ENCODE measurements around the gene BICD2.
"Not testable (repeated sequence)": the region's sequence is repeated elsewhere in the genome, so short reads cannot be mapped to it uniquely, and the experiment has no call there.

Gene BICD2

DNA sequence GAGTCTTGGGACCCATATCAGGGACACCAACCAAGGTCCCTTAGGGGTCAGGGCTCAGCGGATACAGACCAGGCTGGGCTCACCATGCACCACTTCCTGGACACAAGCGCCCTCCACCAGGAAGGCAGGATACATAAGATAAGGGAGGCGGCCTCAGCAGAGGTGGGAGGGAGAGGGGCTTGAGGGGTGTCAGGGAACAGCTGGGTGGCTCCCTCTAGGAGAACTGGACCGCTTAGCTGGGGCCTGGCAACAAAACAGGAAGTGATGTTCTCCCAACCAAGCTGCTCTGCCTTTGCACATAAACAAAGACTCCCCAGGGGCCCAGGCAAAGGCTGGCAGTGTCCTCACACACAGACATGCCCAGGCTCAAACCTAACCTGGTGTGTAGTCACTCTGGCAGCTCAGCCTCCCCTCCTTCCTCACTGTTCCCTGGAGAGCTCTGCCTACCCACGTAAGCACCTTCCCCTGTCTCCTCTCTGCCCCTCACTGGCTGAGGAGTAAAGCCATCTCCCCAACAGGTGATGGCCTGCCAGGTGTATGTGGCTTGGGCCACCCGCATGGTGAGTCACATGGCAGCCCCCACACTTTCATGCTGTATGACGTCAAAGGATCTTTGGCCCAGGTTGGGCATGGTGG is 5.8 kb upstream of the BICD2 start:
- no peak for DNase-seq

DNA sequence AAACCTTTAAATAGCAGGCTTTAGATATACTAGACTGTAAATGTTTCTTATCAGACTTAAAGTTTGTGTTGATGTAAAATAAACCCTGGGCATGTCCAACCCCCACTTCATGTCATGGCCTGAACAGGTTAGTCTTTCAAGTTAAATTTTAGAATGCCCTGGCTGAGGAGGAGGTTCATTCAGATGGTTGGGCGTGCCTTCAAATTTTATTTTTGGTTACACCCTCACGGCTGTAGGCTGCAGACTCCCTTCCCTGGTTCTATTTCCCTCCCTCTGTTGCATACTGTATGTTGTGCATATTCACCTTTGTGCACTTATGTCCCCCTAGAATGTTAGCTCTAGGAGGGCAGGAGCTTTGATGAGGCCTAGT is 5.3 kb upstream of the BICD2 start:
- DNase-seq, result no peak

DNA sequence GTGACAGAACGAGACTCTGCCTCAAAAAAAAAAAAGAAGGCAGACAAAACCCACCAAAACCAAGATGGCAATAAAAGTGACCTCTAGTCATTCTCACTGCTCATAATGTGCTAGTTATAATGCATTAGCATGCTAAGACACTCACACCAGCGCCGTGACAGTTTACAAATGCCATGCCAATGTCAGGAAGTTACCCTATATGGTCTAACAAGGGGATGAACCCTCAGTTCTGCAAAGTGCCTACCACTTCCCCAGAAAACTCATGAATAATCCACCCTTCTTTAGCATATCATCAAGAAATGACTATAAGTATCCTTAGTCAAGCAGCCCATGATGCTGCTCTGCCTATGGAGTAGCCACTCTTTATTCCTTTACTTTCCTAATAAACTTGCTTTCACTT is 4.7 kb upstream of the BICD2 start:
- DNase-seq, result no peak

DNA sequence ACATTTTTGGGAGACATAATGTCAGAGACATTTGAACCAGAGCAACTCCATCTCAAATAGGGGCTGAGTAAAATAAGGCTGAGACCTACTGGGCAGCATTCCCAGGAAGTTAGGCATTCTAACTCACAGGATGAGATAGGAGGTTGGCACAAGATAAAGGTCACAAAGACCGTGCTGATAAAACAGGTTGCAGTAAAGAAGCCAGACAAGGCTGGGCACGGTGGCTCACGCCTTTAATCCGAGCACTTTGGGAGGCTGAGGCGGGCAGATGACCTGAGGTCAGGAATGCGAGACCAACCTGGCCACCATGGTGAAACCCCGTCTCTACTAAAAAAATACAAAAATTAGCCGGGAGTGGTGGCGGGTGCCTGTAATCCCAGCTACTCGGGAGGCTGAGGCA is 4.2 kb upstream of the BICD2 start:
- DNase-seq, result not testable (repeated sequence)

DNA sequence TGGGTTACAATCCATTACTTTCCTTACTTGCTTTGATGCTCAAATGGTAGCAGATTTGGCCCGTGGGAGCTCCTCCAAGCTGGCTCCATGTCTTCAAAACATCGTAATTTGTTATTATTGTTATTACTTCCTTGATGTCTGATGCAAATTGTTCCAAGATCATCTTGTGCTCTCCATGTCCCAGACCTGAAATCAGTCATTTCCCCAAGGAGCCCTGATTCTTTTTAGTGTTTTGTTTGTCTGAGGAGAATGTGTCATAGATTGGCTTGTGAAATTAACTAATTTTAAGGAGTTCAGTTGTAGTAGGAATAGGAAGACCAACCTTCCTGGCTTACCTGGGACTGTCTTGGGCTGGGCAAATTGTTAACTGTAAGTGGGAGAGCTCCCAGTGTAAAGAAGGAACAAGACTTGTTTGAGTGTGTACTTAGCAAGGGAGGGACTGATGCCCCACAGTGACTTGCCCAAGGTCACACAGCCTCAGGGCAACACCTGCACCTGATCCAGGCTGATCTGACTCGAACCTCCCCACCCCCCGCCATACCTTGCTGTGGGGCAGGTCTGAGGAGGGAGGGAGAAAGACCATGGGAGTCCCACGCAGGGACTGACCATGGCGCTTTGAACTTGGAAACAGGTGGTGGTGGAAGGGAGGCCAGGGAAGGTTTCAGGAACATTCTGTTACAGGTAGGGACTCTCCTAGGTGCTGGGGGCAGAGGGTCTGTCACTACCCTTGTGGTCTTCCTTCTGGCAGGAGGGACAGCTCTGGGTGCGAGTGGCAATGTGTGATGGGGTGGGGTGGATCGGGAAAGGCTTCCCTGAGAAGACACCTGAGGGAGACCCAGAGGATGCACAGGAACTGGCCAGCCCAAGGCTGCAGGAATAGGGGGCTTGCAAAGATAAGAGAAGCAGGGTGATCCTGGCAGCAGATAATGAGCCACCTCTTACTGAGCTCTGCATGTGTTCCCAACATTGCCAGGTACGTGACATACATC is 2.7 kb upstream of the BICD2 start:
- DNase-seq, result no peak

DNA sequence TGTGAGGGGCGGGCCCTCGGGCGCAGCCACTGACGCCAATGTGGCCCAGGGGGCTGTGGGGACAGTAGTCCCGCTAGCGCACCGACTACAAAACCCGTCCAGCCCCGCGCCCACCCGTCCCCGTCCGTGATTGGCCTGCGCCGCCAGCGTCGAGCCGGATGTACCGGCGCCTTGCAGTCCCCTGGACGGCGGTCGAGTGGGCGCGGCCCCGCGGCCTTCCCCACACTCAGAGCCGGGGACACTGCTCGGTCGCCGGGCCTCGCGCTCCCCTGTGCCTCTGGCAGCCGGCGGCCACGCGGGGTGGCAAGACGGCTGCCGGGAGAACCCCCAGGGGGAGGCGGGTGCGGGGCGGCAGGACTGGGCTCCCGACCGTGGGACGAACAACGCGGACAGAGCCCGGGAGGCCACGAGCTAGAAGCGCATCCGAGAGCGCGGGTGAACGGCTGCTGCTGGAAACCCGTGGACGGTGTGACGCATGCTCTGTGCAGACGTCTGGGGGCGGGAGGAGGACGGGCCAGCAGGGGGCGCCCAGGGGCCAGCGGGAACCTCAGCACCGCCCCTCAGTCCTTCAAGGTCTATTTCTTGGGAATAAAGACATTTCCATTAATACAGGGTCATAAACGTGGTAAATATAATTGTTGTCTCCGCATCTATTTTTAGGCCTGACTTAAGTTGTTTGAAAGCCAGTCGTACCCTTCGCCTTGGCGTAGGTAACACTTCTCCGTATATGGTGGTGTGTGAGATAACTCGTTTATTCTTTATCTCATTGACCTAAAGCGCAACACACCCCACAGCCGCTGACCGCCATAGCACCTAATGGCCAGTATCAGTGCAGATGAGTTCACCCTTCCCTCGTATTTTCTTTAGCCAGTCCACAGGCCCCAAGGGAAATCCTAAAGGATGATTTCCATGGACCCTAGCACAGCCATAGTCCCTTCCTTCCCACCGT is 629 bp upstream of the BICD2 start:
- DNase-seq, result peak; percentile 68

DNA sequence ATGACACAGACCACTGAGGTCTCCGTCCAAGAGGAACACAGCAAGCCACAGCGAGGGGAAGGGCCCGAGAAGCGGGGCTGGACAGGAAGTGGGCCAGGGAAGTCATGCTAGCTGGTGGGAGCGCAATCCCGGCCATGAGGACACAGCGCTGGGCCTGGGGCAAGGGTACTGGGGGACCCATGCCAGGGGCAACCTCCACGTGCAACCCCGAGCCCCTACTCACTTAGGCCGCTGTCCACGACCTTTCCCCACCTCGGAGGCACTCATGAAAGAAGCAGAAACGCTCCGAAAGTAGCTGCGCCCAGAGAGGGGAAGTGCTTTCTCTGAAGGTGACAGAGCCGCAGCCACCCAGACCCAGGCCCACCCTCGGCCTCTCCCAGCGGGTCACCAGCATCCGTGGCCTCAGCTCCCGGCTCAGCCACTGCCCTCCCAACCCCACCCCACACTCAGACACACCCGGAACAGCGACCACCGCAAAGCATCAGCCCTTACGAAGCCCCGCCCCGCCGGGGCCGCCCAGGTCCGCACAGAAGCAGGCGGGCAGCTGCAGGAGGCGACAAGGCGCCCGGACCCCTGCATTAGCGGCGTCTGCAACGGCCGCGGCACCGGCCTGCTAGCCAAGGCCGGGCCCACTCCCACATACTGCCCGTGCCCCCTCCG is 782 bp downstream of the BICD2 start:
- DNase-seq, result no peak

DNA sequence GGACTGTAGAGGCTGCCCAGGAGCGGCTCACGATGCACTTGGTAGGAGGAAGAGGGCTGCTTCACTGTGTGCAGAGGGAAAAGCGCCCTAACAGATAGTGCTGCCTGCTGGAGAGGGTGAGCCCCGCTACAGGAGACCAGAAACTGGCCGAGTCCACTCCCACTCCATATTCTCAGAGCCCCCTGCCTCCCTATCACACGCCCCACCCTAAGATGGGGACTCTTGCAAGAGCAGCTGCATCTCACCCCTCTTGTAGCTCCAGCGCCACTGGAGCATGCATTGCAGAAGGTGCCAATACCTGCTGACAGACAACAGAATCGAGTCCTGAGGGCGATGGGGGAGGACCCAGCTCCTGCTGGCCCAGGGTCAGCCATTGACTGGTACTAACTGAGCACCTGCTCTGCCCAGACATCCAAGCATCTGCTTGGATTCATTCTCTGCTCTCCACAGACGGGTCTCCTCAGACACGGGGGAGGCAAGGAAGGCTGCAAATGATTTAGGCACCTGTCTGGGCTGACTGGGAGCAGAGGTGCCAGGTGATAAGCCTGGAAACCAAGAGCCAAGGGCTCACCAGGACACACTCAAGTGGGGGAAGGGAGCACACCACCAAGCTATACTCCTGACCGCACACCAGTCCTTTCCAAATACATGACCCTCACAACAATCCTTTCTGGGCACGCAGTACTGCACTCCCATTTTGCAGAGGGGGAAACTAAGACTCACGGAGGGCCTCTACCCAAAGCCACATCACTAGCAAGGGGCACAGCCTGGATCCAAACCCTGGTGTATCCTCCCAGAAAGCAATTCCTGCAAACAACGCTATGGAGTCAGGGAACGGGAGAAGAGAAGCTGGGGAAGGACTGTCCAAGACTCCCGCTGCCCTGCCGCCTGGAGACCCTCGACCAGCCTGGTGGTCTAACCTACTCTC is 1.6 kb downstream of the BICD2 start:
- DNase-seq, result no peak

DNA sequence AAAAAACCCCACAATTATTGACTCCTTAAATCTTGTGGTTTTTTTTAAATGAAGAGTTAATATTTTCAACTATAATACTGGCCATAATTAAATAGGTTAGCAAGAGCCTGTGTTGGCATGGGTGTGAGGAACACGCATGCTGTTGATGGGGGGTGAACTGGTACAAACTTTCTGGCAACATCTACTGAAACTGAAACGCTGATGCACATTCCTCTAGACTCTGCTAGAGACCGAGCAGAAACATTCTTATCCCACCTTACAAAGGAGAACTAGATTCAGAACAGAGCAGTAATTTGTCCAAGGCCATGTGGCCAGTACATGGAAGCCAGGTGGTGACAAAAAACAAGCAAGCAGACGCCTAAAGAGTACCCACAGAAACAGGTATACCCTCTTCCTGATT is 2.4 kb downstream of the BICD2 start:
- DNase-seq, result no peak

DNA sequence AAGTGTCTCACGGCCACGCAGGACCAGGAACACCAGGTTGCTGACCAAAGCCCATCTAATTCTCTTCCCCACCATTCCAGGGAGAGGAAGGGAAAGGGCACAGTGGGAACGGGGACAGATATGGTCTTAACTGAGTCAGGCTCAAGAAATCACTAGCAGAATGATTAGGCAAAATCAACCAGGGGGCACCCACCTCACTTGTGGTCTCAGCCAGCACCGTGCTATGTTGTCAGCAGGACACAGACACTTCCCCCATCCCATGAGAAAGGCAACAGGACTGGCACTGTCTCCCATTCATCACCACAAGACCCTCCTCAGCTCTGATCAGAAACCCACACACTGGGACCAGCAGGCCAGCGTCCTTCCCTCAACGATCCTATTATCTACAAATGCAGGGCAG is 2.9 kb downstream of the BICD2 start:
- DNase-seq, result no peak

DNA sequence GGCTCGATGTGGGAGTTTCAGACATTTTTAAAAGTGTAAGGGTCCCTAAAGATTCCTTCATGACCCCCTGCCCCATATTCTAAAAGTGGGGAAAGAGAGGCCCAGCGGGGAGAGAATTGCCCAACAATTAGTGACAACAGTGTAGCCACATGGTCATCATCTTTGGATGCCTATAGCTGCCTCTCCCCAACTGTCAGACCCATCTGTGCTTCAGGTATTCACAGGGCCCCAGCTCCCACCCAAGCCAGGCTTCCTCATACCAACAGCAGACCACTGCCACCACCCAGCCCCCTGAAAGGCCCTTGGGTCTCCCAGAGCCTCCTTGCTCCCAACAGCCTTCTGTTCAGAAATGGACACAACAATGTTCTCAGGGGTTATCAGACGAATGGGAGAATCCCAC is 4.1 kb downstream of the BICD2 start:
- DNase-seq, result no peak

DNA sequence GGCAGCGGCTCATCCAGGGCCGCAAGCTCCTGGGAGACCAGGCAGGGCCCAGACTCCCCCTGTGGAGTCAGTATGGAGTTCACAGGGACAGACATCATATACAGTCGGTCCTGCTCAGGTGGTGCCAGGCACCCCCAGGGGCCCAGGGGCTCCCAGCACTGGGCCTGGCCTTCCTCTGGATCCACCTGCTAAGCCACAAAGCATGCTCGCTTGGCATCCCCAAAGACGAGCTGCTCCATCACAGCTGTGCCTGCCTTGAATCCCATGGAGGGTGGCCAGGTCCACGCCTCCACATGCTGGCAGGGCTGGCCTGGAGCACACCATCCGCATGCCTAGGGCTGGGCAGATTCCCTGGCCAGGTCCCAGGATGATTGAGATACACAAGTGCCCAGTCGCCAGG is 4.6 kb downstream of the BICD2 start:
- DNase-seq, result no peak

DNA sequence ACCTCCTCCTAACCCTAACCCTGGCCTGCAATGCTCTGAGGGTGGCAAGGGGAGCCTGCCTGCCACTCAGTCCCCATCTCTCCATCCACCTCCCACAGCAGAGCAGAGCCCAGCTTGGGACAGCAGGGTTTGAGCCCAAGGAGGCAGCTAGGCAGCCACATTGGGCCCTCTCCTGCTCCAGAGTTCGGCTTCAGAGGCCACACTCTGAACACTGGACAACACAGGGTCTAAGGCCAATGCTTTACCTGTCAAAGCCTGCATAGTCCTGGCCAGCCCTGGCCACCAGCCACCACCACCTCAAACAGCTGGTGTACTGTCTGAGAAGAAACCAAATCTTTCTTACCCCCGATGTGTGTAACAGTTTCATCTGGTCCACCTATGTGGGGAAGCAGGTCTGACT is 5.2 kb downstream of the BICD2 start:
- DNase-seq, result no peak

DNA sequence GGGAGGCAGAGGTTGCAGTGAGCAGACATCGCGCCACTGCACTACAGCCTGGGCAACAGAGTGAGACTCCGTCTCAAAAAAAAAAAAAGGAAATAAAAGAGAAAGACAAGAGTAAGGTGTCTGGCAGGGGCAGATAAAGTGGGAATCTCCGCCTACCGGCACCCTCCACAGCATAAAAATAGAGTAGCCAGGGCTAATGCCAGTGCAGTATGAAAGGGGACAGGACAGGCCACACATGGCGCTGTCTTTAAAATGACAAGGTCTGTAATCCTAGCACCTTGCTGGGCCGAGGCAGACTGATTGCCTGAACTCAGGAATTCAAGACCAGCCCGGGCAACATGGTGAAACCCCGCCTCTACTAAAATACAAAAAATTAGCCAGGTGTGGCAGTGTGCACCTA is 7.8 kb downstream of the BICD2 start:
- no peak for DNase-seq

DNA sequence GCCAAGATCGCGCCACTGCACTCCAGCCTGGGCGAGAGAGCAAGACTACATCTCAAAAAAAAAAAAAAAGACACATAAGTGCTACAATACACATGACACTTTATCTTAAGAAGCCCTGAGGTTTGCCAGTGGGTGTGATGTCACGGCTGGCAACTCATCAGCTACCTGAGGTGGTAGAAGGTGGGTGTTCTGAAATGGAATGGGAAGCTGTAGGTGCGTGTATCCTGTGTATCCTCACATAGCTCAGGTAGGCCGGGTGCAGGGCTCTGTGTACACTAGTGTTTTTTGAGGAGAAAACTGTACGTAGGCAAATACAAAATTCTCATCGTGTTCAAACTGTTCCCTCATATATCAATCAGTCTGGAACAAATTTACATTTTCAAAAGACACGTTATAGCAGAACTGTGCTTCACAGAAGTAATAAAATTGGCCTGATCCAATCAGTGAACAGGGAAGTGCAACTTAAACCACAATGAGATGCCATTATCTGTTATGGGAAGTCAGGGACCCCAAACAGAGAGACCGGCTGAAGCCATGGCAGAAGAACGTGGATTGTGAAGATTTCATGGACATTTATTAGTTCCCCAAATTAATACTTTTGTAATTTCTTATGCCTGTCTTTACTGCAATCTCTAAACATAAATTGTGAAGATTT is 10.4 kb downstream of the BICD2 start:
- no peak for DNase-seq

DNA sequence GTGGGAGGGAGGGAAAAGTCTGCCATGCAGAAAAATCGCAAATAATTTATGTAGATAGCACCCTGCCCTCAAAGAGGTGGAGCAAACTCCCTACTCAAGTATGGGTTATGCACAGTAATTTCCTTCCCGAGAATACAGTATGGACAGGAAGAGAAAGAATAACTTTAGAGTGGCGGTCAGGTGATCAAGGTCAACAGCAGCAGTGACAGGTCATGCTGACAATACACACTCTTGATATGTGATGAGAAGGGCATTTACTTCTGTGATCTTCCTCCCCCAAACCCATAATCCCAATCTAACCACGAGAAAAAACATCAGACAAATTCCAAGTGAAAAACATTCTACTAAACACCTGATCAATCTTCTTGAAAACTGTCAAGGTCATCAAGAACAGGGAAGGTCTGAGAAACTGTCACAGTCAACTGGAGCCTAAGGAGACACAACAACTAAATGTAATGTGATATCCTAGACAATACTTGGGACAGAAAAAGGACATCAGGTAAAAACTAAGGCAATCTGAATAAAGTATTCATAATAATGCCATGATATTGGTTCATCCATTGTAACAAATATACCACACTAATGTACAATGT is 11.7 kb downstream of the BICD2 start:
- no peak for DNase-seq

DNA sequence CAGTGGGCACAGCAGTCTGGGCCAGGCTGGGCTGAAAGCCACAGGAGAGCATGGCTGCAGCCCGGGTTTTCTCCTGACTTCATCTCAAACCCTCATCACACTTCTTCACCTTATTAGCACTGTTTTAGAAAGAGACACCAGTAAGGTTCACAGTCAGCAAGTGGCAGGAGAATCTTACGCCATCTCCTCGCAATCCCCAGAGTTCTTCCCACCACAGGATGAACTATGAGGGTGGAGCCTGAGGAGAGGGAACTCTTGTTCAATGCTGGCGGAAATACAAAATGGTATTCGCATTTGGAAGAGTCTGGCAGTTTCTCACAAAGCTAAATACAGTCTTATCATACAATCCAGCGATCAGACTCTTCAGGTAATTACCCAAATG is 14.7 kb downstream of the BICD2 start:
- DNase-seq, result no peak

DNA sequence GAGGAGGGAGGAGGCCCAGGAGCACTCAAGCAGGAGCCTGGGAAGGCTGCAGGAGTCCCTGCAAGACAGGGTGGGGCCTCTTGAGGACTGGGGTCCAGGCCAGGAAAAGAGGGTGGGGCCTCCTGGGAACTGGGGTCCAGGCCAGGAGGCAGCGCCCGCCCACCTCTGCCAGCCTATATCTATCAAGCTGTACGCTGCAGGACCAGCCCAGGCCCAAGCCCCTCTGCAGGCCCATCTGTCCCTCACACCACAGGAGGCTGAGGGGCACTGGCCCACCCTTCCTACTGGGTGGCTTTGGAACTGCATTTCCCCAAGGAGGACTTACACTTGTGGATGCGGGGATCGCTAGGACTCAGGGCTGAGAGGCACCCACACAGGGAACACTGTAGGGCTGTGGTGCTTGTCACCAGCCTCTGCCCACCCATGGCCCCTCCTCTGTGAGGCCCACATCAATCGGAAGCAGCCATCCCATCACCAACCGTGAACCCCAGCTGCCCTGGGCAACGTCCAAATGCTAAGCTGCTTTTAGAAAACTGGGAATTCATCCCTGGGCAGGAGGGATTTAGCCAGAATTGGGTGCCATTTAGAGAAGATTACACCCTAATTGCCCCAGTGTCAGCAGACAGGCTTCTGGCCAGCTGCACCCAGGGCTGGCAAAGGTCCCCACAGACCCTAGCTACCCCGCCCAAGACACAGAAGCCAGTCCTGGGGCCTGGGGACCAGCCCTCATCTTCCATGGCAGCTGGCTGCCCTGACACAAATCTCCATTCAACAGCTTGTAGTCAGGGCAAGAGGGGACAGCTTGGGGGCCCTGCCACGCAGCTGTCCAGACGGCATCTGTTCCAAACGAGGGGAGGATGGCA is 15.3 kb downstream of the BICD2 start:
- no peak for DNase-seq

DNA sequence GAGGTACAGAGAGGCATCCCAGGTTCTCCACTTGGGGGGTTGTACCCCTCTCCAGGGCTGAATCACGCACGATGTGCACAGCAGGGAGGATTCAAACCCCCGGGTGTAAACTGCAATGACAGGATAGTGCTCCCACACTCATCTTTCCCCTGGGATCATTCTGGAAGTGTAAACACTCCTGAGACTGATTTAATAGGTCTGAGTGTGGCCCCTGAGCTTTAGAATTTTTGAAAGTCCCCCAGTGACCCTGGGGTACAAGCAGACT is 16.5 kb downstream of the BICD2 start:
- no peak for DNase-seq
